Measurements from ENCODE around the gene MED13L.

The MED13L gene

GRCh38 chr12:116062698-116063097 is 214.8 kb downstream of the MED13L start:
- H3K27ac ChIP-seq (ENCODE audit: low read length): no peak overlapping the region

DNA sequence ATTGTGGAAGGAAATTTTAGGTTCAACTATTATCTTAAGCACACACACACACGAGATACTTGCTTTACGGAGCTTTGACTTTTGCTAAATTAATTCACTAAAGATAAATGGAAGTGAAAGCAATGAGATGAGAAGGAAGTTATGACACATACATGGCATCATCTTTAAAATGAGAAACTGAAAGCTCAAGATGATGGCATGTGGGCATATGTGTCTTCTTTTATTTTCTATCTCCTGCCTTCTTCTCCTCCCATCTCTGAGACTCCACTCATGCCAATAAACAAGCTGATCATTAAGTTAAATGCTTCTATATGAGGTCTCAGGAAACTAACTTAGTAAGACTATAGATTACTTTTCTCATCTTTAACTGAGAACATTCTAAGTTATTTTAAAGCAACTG is 216.7 kb downstream of the MED13L start:
- Histone ChIP-seq H3K4me3 (ENCODE audit: low read depth in 1 of 2, low read length in 2 of 2) (no peak overlapping the region), H3K4me1 (ENCODE audit: control insufficient read depth in 1 of 2, insufficient read depth in 2 of 2, low read length in 2 of 2) (peaks cover 5 to 19% of the 10 kb centered on the region in 2 donors)

More at GRCh38 chr12:116062698-116063097, 214.8 kb downstream of the MED13L start:
- Histone ChIP-seq H3K4me1 (ENCODE audit: control insufficient read depth in 1 of 2, insufficient read depth in 2 of 2, low read length in 2 of 2) (peaks cover 11 to 28% of the 10 kb centered on the region in 2 donors), H3K36me3 (ENCODE audit: control insufficient read depth in 1 of 2, insufficient read depth in 2 of 2, low read length in 2 of 2) (no peaks in the 10 kb centered on the region), H3K9me3 (ENCODE audit: control insufficient read depth in 1 of 2, low read length in 2 of 2) (no peaks in the 10 kb centered on the region), H3K27me3 (ENCODE audit: low read depth, low read length) (no peaks in the 10 kb centered on the region), H3K4me3 (ENCODE audit: low read depth in 1 of 2, low read length in 2 of 2) (no peak overlapping the region)

DNA sequence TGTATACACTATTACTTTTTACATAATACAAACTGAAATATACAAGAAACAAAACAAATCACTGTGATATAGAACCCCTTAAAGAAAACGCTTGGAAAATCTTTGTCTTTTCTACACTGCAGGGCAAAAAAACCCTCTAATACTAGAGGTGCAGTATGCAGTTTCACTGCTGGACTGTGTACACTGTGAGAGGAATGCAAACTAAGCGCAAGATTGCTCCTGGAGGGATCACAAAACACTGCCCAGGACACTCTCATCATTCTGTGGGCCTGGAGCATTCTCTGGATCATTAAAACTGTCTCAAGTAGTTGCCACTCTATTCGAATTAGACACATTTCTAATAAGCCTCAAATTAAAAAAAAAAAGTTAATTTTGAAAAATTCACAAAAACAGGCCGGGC is 217.6 kb downstream of the MED13L start:
- Histone ChIP-seq H3K36me3 (ENCODE audit: control insufficient read depth in 1 of 2, insufficient read depth in 2 of 2, low read length in 2 of 2) (no peaks in the 10 kb centered on the region), H3K4me1 (ENCODE audit: control insufficient read depth in 1 of 2, insufficient read depth in 2 of 2, low read length in 2 of 2) (peaks cover 0 to 13% of the 10 kb centered on the region in 2 donors), H3K4me3 (ENCODE audit: low read depth in 1 of 2, low read length in 2 of 2) (no peak overlapping the region), H3K27ac (ENCODE audit: low read length) (no peak overlapping the region), H3K27me3 (ENCODE audit: low read depth, low read length) (no peaks in the 10 kb centered on the region), H3K9me3 (ENCODE audit: control insufficient read depth in 1 of 2, low read length in 2 of 2) (no peaks in the 10 kb centered on the region)

More for the DNA sequence above, 216.7 kb downstream of the MED13L start:
- no peaks in the 10 kb centered on the region for H3K27me3 ChIP-seq (ENCODE audit: low read depth, low read length)
- H3K9me3 ChIP-seq (ENCODE audit: control insufficient read depth in 1 of 2, low read length in 2 of 2): no peaks in the 10 kb centered on the region
- H3K36me3 ChIP-seq (ENCODE audit: control insufficient read depth in 1 of 2, insufficient read depth in 2 of 2, low read length in 2 of 2): no peaks in the 10 kb centered on the region
- no peak overlapping the region for H3K27ac ChIP-seq (ENCODE audit: low read length)

DNA sequence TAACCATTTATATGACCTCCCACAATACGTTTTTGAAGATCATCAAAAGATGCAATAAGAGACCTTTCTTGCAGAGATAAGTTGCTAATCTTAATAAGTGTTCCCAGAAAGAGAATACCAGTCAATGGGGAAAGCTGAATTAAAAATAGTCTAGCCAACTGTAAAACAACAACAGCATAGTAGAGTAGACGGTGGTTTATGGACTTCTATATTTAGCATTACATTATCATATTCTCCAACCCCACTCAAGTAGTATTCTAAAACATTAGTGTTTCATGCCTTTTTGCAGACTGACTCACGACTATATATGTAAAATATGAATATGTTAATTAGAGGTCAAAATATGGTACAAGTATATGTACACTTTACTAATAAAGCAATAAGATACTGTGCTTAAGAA is 218.9 kb downstream of the MED13L start:
- H3K9me3 ChIP-seq (ENCODE audit: control insufficient read depth in 1 of 2, low read length in 2 of 2): no peaks in the 10 kb centered on the region
- no peak overlapping the region for H3K27ac ChIP-seq (ENCODE audit: low read length)
- H3K4me3 ChIP-seq (ENCODE audit: low read depth in 1 of 2, low read length in 2 of 2): no peak overlapping the region
- H3K4me1 ChIP-seq (ENCODE audit: control insufficient read depth in 1 of 2, insufficient read depth in 2 of 2, low read length in 2 of 2): peaks cover 9 to 20% of the 10 kb centered on the region in 2 donors
- H3K27me3 ChIP-seq (ENCODE audit: low read depth, low read length): no peaks in the 10 kb centered on the region
- H3K36me3 ChIP-seq (ENCODE audit: control insufficient read depth in 1 of 2, insufficient read depth in 2 of 2, low read length in 2 of 2): no peaks in the 10 kb centered on the region

DNA sequence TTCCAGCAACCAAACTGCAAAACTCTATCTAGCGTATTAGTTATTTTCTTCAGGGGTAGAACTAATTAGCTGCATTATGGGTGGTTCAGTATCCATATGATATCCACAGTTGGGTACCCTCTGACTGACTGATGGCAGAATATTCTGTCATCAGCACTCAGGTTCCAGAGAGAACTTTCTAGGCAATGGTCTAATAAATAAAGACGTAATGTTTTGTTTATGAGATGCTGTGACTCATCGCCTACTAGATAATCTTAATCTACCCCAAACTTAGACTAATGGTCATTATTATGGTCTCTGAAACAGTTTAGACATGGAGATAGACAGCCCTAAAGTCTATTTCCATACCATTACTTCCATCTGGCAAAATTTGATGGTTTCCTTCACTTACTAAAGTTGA is 220.1 kb downstream of the MED13L start:
- Histone ChIP-seq H3K4me1 (ENCODE audit: control insufficient read depth in 1 of 2, insufficient read depth in 2 of 2, low read length in 2 of 2) (peaks cover 17 to 27% of the 10 kb centered on the region in 2 donors), H3K9me3 (ENCODE audit: control insufficient read depth in 1 of 2, low read length in 2 of 2) (no peaks in the 10 kb centered on the region), H3K4me3 (ENCODE audit: low read depth in 1 of 2, low read length in 2 of 2) (no peak overlapping the region), H3K27ac (ENCODE audit: low read length) (no peak overlapping the region), H3K36me3 (ENCODE audit: control insufficient read depth in 1 of 2, insufficient read depth in 2 of 2, low read length in 2 of 2) (no peaks in the 10 kb centered on the region), H3K27me3 (ENCODE audit: low read depth, low read length) (no peaks in the 10 kb centered on the region)

DNA sequence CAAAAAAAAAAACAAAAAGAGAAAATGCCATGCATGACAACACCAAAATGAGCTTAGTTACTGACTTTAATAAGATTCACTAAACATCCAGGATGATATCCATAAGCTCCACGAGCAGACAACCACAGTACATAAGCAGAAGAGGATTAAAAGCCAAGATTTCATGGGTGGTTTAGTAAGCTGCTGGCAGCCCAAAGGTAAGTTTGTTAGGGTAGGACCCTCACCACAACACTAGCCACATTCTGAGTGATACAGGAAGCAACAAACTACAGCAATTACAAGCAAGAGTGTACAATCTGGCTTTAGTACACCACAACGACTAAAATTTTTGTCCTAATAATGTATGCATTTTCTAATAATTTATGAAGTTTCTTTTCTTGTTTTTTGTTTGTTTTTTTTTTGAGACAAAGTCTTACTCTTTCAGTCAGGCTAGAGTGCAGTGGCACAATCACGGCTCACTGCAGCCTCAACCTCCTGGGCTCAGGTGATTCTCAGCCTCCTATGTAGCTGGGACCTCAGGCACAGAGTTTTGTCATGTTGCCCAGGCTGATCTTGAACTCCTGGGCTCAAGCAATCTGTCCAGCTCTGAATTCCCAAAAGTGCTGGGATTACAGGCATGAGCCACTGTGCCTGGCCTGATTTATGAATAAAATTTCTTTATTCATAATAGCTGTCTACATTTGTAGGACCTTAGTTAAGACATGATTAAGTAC is 221.4 kb downstream of the MED13L start:
- H3K9me3 ChIP-seq (ENCODE audit: control insufficient read depth in 1 of 2, low read length in 2 of 2): no peaks in the 10 kb centered on the region
- H3K27ac ChIP-seq (ENCODE audit: low read length): no peak overlapping the region
- no peak overlapping the region for H3K4me3 ChIP-seq (ENCODE audit: low read depth in 1 of 2, low read length in 2 of 2)
- no peaks in the 10 kb centered on the region for H3K36me3 ChIP-seq (ENCODE audit: control insufficient read depth in 1 of 2, insufficient read depth in 2 of 2, low read length in 2 of 2)
- H3K4me1 ChIP-seq (ENCODE audit: control insufficient read depth in 1 of 2, insufficient read depth in 2 of 2, low read length in 2 of 2): peaks cover 19 to 38% of the 10 kb centered on the region in 2 donors
- H3K27me3 ChIP-seq (ENCODE audit: low read depth, low read length): no peaks in the 10 kb centered on the region

DNA sequence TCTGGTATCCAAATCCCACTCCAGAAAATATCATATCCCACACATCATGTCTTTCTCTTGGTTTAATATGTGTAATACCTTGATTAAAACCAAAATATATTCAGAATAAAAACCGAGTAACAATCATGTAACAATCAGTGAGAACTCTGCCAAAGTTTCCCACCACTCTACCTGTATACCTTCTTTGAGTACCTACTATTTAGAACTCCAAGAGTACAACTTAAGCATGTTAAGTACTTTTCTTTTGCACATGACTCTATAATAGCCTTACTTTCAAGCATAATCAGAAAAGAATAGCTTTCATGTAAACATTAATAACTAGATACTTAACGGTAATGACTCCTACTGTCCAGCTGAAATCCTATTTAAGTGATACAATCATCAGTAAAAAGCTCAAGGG is 223.2 kb downstream of the MED13L start:
- Histone ChIP-seq H3K4me3 (ENCODE audit: low read depth in 1 of 2, low read length in 2 of 2) (no peak overlapping the region), H3K4me1 (ENCODE audit: control insufficient read depth in 1 of 2, insufficient read depth in 2 of 2, low read length in 2 of 2) (peaks cover 19 to 52% of the 10 kb centered on the region in 2 donors), H3K27ac (ENCODE audit: low read length) (no peak overlapping the region), H3K36me3 (ENCODE audit: control insufficient read depth in 1 of 2, insufficient read depth in 2 of 2, low read length in 2 of 2) (no peaks in the 10 kb centered on the region), H3K27me3 (ENCODE audit: low read depth, low read length) (no peaks in the 10 kb centered on the region), H3K9me3 (ENCODE audit: control insufficient read depth in 1 of 2, low read length in 2 of 2) (no peaks in the 10 kb centered on the region)

DNA sequence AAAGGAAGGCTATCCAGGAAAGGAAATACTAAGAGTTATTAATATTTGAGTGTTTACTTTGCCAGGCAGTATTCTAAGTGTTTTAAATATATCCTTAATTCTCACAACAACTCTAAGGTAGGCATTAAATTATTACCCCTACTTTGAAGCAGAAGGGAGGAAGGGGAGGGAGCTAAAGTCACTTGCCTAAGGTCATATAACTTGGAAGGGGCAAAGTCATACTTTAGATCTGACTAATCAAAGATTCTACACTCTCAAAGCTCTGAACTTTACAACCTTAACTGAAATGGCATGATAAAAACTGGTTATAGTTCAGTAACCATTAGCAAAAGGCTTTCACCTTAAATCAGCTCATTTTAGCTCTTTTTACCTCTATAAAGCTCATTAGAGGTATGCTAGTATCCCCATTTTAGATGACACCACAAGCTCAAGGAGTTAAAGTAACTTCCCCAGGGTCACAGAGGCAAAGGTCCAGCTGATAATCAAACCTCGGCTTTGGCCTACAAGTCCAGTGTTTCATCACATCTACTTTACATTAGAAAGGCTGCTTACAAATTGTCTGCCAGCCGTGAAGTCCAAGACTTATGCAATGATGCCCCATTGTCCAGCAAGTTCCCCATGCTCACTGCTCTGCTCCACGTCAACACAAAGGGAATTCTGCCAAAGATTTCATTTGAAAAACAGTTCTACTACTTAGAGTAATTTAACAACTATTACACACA is 223.9 kb downstream of the MED13L start:
- H3K4me1 ChIP-seq (ENCODE audit: control insufficient read depth in 1 of 2, insufficient read depth in 2 of 2, low read length in 2 of 2): peaks cover 24 to 59% of the 10 kb centered on the region in 2 donors
- H3K27me3 ChIP-seq (ENCODE audit: low read depth, low read length): no peaks in the 10 kb centered on the region
- no peak overlapping the region for H3K4me3 ChIP-seq (ENCODE audit: low read depth in 1 of 2, low read length in 2 of 2)
- H3K36me3 ChIP-seq (ENCODE audit: control insufficient read depth in 1 of 2, insufficient read depth in 2 of 2, low read length in 2 of 2): no peaks in the 10 kb centered on the region
- no peaks in the 10 kb centered on the region for H3K9me3 ChIP-seq (ENCODE audit: control insufficient read depth in 1 of 2, low read length in 2 of 2)
- H3K27ac ChIP-seq (ENCODE audit: low read length): peak overlapping the region; percentile 17

GRCh38 chr12:116050275-116050674 is 227.2 kb downstream of the MED13L start:
- no peak overlapping the region for H3K4me3 ChIP-seq (ENCODE audit: low read depth in 1 of 2, low read length in 2 of 2)
- no peak overlapping the region for H3K27ac ChIP-seq (ENCODE audit: low read length)
- H3K27me3 ChIP-seq (ENCODE audit: low read depth, low read length): no peaks in the 10 kb centered on the region
- H3K36me3 ChIP-seq (ENCODE audit: control insufficient read depth in 1 of 2, insufficient read depth in 2 of 2, low read length in 2 of 2): no peaks in the 10 kb centered on the region
- H3K9me3 ChIP-seq (ENCODE audit: control insufficient read depth in 1 of 2, low read length in 2 of 2): no peaks in the 10 kb centered on the region
- peaks cover 27 to 62% of the 10 kb centered on the region in 2 donors for H3K4me1 ChIP-seq (ENCODE audit: control insufficient read depth in 1 of 2, insufficient read depth in 2 of 2, low read length in 2 of 2)

- Histone ChIP-seq H3K4me3 (ENCODE audit: low read depth in 1 of 2, low read length in 2 of 2) (no peak overlapping the region), H3K27ac (ENCODE audit: low read length) (no peak overlapping the region), H3K4me1 (ENCODE audit: control insufficient read depth in 1 of 2, insufficient read depth in 2 of 2, low read length in 2 of 2) (peaks cover 21 to 67% of the 10 kb centered on the region in 2 donors)
These were observed 228.6 kb downstream of the MED13L start for GRCh38 chr12:116048879-116049278.

GRCh38 chr12:116046039-116046438 is 231.5 kb downstream of the MED13L start:
- H3K36me3 ChIP-seq (ENCODE audit: control insufficient read depth in 1 of 2, insufficient read depth in 2 of 2, low read length in 2 of 2): peaks cover 0 to under 1% of the 10 kb centered on the region in 2 donors
- no peaks in the 10 kb centered on the region for H3K9me3 ChIP-seq (ENCODE audit: control insufficient read depth in 1 of 2, low read length in 2 of 2)
- no peak overlapping the region for H3K27ac ChIP-seq (ENCODE audit: low read length)
- no peaks in the 10 kb centered on the region for H3K27me3 ChIP-seq (ENCODE audit: low read depth, low read length)
- H3K4me3 ChIP-seq (ENCODE audit: low read depth in 1 of 2, low read length in 2 of 2): no peak overlapping the region
- peaks cover 8 to 45% of the 10 kb centered on the region in 2 donors for H3K4me1 ChIP-seq (ENCODE audit: control insufficient read depth in 1 of 2, insufficient read depth in 2 of 2, low read length in 2 of 2)

More at GRCh38 chr12:116048879-116049278, 228.6 kb downstream of the MED13L start:
- Histone ChIP-seq H3K27me3 (ENCODE audit: low read depth, low read length) (no peaks in the 10 kb centered on the region), H3K36me3 (ENCODE audit: control insufficient read depth in 1 of 2, insufficient read depth in 2 of 2, low read length in 2 of 2) (no peaks in the 10 kb centered on the region), H3K9me3 (ENCODE audit: control insufficient read depth in 1 of 2, low read length in 2 of 2) (no peaks in the 10 kb centered on the region)

Measured in muscle layer of duodenum (tissue), 2 donors.